ENCODE measurements around the gene NACA2.

NACA2 gene

GRCh38 chr17:61600621-61601020 is 9.6 kb upstream of the NACA2 start:
- H3K4me1 ChIP-seq (ENCODE audit: control insufficient read depth, insufficient read depth, low read length, poor library complexity, severe bottlenecking) = no peaks in the 10 kb centered on the region
- H3K36me3 ChIP-seq (ENCODE audit: control insufficient read depth, insufficient read depth, low read length) = no peaks in the 10 kb centered on the region
- H3K9me3 ChIP-seq (ENCODE audit: control insufficient read depth, low read length) = no peaks in the 10 kb centered on the region
- H3K4me3 ChIP-seq (ENCODE audit: extremely low read depth, insufficient read depth, low read length, poor library complexity, severe bottlenecking) = no peak overlapping the region
- H3K27ac ChIP-seq (ENCODE audit: low read depth, low read length, severe bottlenecking) = no peak overlapping the region
- 53 to 69% methylated on average over 1 to 2 of the region's 2 CpGs for WGBS, 2 experiments (ENCODE audit: insufficient coverage in 2 of 2)

- no peaks in the 10 kb centered on the region for H3K4me1 ChIP-seq (ENCODE audit: control insufficient read depth, insufficient read depth, low read length, poor library complexity, severe bottlenecking)
- H3K9me3 ChIP-seq (ENCODE audit: control insufficient read depth, low read length) = no peaks in the 10 kb centered on the region
- no peak overlapping the region for H3K27ac ChIP-seq (ENCODE audit: low read depth, low read length, severe bottlenecking)
- H3K36me3 ChIP-seq (ENCODE audit: control insufficient read depth, insufficient read depth, low read length) = no peaks in the 10 kb centered on the region
- 80 to 93% methylated on average over 1 to 3 of the region's 3 CpGs for WGBS, 2 experiments (ENCODE audit: insufficient coverage in 2 of 2)
- H3K4me3 ChIP-seq (ENCODE audit: extremely low read depth, insufficient read depth, low read length, poor library complexity, severe bottlenecking) = no peak overlapping the region
These were observed 8.6 kb upstream of the NACA2 start for GRCh38 chr17:61599608-61600007.

GRCh38 chr17:61598014-61598413 is 7.0 kb upstream of the NACA2 start:
- Histone ChIP-seq H3K4me3 (ENCODE audit: extremely low read depth, insufficient read depth, low read length, poor library complexity, severe bottlenecking) (no peak overlapping the region), H3K4me1 (ENCODE audit: control insufficient read depth, insufficient read depth, low read length, poor library complexity, severe bottlenecking) (no peaks in the 10 kb centered on the region), H3K9me3 (ENCODE audit: control insufficient read depth, low read length) (no peaks in the 10 kb centered on the region), H3K36me3 (ENCODE audit: control insufficient read depth, insufficient read depth, low read length) (no peaks in the 10 kb centered on the region), H3K27ac (ENCODE audit: low read depth, low read length, severe bottlenecking) (no peak overlapping the region)
- no CpG with 5 or more reads among the region's 2 CpGs for WGBS, 2 experiments (ENCODE audit: insufficient coverage in 2 of 2)

- Histone ChIP-seq H3K36me3 (ENCODE audit: control insufficient read depth, insufficient read depth, low read length) (no peaks in the 10 kb centered on the region), H3K4me3 (ENCODE audit: extremely low read depth, insufficient read depth, low read length, poor library complexity, severe bottlenecking) (no peak overlapping the region), H3K9me3 (ENCODE audit: control insufficient read depth, low read length) (no peaks in the 10 kb centered on the region), H3K27ac (ENCODE audit: low read depth, low read length, severe bottlenecking) (no peak overlapping the region), H3K4me1 (ENCODE audit: control insufficient read depth, insufficient read depth, low read length, poor library complexity, severe bottlenecking) (no peaks in the 10 kb centered on the region)
- 100% methylated on average over 1 of the region's 3 CpGs; no CpG with 5 or more reads in 1 of the 2 experiments for WGBS, 2 experiments (ENCODE audit: insufficient coverage in 2 of 2)
These were observed 6.6 kb upstream of the NACA2 start for GRCh38 chr17:61597607-61598006.

GRCh38 chr17:61595418-61596186 is 4.6 kb upstream of the NACA2 start:
- WGBS, 2 experiments (ENCODE audit: insufficient coverage in 2 of 2) = 85 to 93% methylated on average over 5 to 6 of the region's 7 CpGs
- no peak overlapping the region for H3K4me3 ChIP-seq (ENCODE audit: extremely low read depth, insufficient read depth, low read length, poor library complexity, severe bottlenecking)
- H3K36me3 ChIP-seq (ENCODE audit: control insufficient read depth, insufficient read depth, low read length) = no peaks in the 10 kb centered on the region

GRCh38 chr17:61594294-61594825 is 3.3 kb upstream of the NACA2 start:
- no peaks in the 10 kb centered on the region for H3K9me3 ChIP-seq (ENCODE audit: control insufficient read depth, low read length)
- no peak overlapping the region for H3K27ac ChIP-seq (ENCODE audit: low read depth, low read length, severe bottlenecking)
- H3K4me1 ChIP-seq (ENCODE audit: control insufficient read depth, insufficient read depth, low read length, poor library complexity, severe bottlenecking) = no peaks in the 10 kb centered on the region
- H3K4me3 ChIP-seq (ENCODE audit: extremely low read depth, insufficient read depth, low read length, poor library complexity, severe bottlenecking) = no peak overlapping the region
- 88 to 92% methylated on average over 4 of the region's 5 CpGs for WGBS, 2 experiments (ENCODE audit: insufficient coverage in 2 of 2)
- no peaks in the 10 kb centered on the region for H3K36me3 ChIP-seq (ENCODE audit: control insufficient read depth, insufficient read depth, low read length)

More at GRCh38 chr17:61595418-61596186, 4.6 kb upstream of the NACA2 start:
- Histone ChIP-seq H3K4me1 (ENCODE audit: control insufficient read depth, insufficient read depth, low read length, poor library complexity, severe bottlenecking) (no peaks in the 10 kb centered on the region), H3K9me3 (ENCODE audit: control insufficient read depth, low read length) (no peaks in the 10 kb centered on the region), H3K27ac (ENCODE audit: low read depth, low read length, severe bottlenecking) (no peak overlapping the region)

- no peak overlapping the region for H3K27ac ChIP-seq (ENCODE audit: low read depth, low read length, severe bottlenecking)
- no peak overlapping the region for H3K4me3 ChIP-seq (ENCODE audit: extremely low read depth, insufficient read depth, low read length, poor library complexity, severe bottlenecking)
- 82 to 88% methylated on average over 5 of the region's 7 CpGs for WGBS, 2 experiments (ENCODE audit: insufficient coverage in 2 of 2)
- no peaks in the 10 kb centered on the region for H3K9me3 ChIP-seq (ENCODE audit: control insufficient read depth, low read length)
- H3K4me1 ChIP-seq (ENCODE audit: control insufficient read depth, insufficient read depth, low read length, poor library complexity, severe bottlenecking) = no peaks in the 10 kb centered on the region
- no peaks in the 10 kb centered on the region for H3K36me3 ChIP-seq (ENCODE audit: control insufficient read depth, insufficient read depth, low read length)
These were observed 2.4 kb upstream of the NACA2 start for GRCh38 chr17:61593426-61593825.

- 81 to 89% methylated on average over 6 of the region's 8 CpGs for WGBS, 2 experiments (ENCODE audit: insufficient coverage in 2 of 2)
- Histone ChIP-seq H3K36me3 (ENCODE audit: control insufficient read depth, insufficient read depth, low read length) (no peaks in the 10 kb centered on the region), H3K4me3 (ENCODE audit: extremely low read depth, insufficient read depth, low read length, poor library complexity, severe bottlenecking) (no peak overlapping the region), H3K4me1 (ENCODE audit: control insufficient read depth, insufficient read depth, low read length, poor library complexity, severe bottlenecking) (no peaks in the 10 kb centered on the region), H3K9me3 (ENCODE audit: control insufficient read depth, low read length) (no peaks in the 10 kb centered on the region), H3K27ac (ENCODE audit: low read depth, low read length, severe bottlenecking) (no peak overlapping the region)
These were observed 911 bp upstream of the NACA2 start for GRCh38 chr17:61591930-61592329.

GRCh38 chr17:61589990-61590389 is 1.0 kb downstream of the NACA2 start:
- Histone ChIP-seq H3K36me3 (ENCODE audit: control insufficient read depth, insufficient read depth, low read length) (no peaks in the 10 kb centered on the region), H3K4me3 (ENCODE audit: extremely low read depth, insufficient read depth, low read length, poor library complexity, severe bottlenecking) (no peak overlapping the region), H3K4me1 (ENCODE audit: control insufficient read depth, insufficient read depth, low read length, poor library complexity, severe bottlenecking) (no peaks in the 10 kb centered on the region), H3K27ac (ENCODE audit: low read depth, low read length, severe bottlenecking) (no peak overlapping the region), H3K9me3 (ENCODE audit: control insufficient read depth, low read length) (no peaks in the 10 kb centered on the region)
- 96% methylated on average over 3 to 4 of the region's 5 CpGs for WGBS, 2 experiments (ENCODE audit: insufficient coverage in 2 of 2)

GRCh38 chr17:61587807-61588660 is 3.0 kb downstream of the NACA2 start:
- Histone ChIP-seq H3K27ac (ENCODE audit: low read depth, low read length, severe bottlenecking) (no peak overlapping the region), H3K4me1 (ENCODE audit: control insufficient read depth, insufficient read depth, low read length, poor library complexity, severe bottlenecking) (no peaks in the 10 kb centered on the region), H3K36me3 (ENCODE audit: control insufficient read depth, insufficient read depth, low read length) (no peaks in the 10 kb centered on the region), H3K9me3 (ENCODE audit: control insufficient read depth, low read length) (no peaks in the 10 kb centered on the region), H3K4me3 (ENCODE audit: extremely low read depth, insufficient read depth, low read length, poor library complexity, severe bottlenecking) (no peak overlapping the region)
- WGBS, 2 experiments (ENCODE audit: insufficient coverage in 2 of 2) = 90% methylated on average over 2 of the region's 4 CpGs
